Pancreas (tissue), 10 donors: ENCODE data around the gene DLD. TPM values are rescaled to one million over a fixed set of nuclear protein-coding genes. Genes with fewer than 3 reads are reported as not detected.

ENCODE experiments used
- ATAC-seq, 4 donors: fragments of 200-7000 bp; cut with Tn5 transposase; one replicate each; pipeline versions ENCODE4 v1.8.0 to v1.9.1; 2020; ENCODE audit warnings: mild to moderate bottlenecking in 4 of 4, moderate library complexity in 4 of 4
- DNase-seq, 6 donors: peaks; one replicate each; pipeline ENCODE4 v3.0.0-alpha.2; 2020
- FAIRE-seq: peaks from 2 replicates; lab custom pipeline; 2012; peaks lifted over from hg19 to GRCh38; lab: Jason Lieb, UNC
- H3K27ac ChIP-seq, 4 donors: fragments of 200-600 bp; sonication (generic); 1 replicate in 3 of 4; 2 replicates in 1 of 4; pipeline versions ENCODE4 v1.5.0 to v1.8.0; 2020
- H3K27me3 ChIP-seq, 4 donors: fragments of 200-600 bp; one replicate each; pipeline ENCODE4 v1.8.0; 2021
- H3K36me3 ChIP-seq, 3 donors: fragments of 200-600 bp; sonication (generic) in 1 of 3; one replicate each; pipeline versions ENCODE4 v1.5.0 to v1.8.0; 2020 to 2021
- H3K4me1 ChIP-seq, 3 donors: fragments of 200-600 bp; one replicate each; pipeline ENCODE4 v1.8.0; 2021
- H3K4me3 ChIP-seq, 4 donors: fragments of 200-600 bp; sonication (generic) in 2 of 4; one replicate each; pipeline versions ENCODE4 v1.5.0 to v1.8.0; 2020 to 2021
- H3K9me3 ChIP-seq, 4 donors: fragments of 200-600 bp; one replicate each; pipeline ENCODE4 v1.8.0; 2021
- WGBS, 2 donors: extraction: QIAGEN DNeasy Blood & Tissue Kit; methylation state at CpG; one replicate each; pipeline ENCODE4 v1.1.7; 2013; 5-methylcytosine and 5-hydroxymethylcytosine counted together
- intact Hi-C, 3 donors: fragments of 100-400 bp; cut with DNase I; formaldehyde crosslinking; loops; one replicate each; pipeline versions ENCODE4 v1.11.1 to v1.14.2; 2022
- polyA plus RNA-seq, 2 donors: library from polyadenylated mRNA; stranded (reverse); fragments of 200-250 nt; gene quantifications; one replicate each; pipeline ENCODE4 v1.2.3, GENCODE V29; 2013
- total RNA-seq, 6 donors: library from RNA; stranded (reverse); fragmentation: NEBNext Ultra II Directional in 4 of 6; extraction: Animal tissue kit (Norgen Biotek cat#: 25700) in 4 of 6; gene quantifications; one replicate each; pipeline versions ENCODE4 v1.2.1 to v1.2.4, GENCODE V29; 2021 to 2023
- TF ChIP-seq, protein P1 (sequence below), 4 donors: fragments of 200-600 bp; sonication (generic) in 3 of 4; IDR thresholded peaks; one replicate each; pipeline versions ENCODE4 v1.5.0 to v1.8.0; 2021; ENCODE audit warnings: antibody characterized with exemption in 4 of 4
- donor health status: healthy with polysubstance abuse.
- donor health status: DM: no; HTN: no; CAD: no; lungs with moderate emphysema.
- donor health status: DM: no; HTN: no; CAD: no.
- donor health status: control.
- donor health status: control.
- donor health status: Bipolar disorder and iron deficiency.
- donor health status: DM: yes; HTN: yes; CAD: no.
- donor health status: DM: no; HTN: no; CAD: no.
- donor health status: DM: no; HTN: no; CAD: no.
- donor health status: DM: yes; HTN: yes; CAD: no.

Gene DLD
- total and polyA plus RNA-seq, 8 donors, result 8.2 to 43.0 (median 34.1) TPM

DNA sequence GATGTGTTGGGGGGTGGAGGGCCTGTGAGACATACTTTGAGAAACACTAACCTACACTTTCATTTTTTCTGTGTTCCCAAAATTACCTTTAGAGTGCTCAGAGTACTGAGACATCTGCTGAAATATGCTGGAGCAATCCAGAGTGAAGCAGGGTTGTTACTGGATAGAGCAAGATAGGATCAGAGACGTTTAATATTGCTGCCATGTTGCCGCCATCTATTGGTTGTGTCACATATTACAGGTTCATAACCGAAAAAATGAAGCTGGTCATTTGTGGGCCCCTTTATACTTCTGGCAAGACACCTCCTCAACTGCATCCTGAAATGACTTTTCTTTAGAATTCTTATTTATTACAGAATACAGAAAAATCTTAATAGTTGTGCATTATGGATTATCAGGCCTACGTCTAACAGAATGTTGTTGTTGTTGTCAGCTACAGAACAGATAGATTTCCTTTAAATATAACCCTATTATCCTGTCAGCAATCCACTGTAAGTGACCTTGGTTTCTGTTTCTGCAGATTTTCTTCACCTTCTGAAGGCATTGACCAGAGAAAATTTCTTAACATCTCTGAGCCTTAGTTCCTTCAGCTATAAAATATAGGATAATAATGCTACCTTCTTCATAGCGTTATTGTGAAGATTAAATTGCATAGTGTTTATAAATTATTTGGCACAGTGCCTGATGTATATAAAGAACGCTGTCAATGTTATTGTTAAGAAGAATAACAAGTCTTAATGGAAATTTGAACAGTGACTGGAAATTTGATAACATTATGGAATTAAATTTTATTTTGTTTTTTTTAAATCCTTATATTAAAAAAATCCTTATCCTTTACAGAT lies 16.2 kb upstream of the DLD start:
- TF ChIP-seq, protein P1, sequence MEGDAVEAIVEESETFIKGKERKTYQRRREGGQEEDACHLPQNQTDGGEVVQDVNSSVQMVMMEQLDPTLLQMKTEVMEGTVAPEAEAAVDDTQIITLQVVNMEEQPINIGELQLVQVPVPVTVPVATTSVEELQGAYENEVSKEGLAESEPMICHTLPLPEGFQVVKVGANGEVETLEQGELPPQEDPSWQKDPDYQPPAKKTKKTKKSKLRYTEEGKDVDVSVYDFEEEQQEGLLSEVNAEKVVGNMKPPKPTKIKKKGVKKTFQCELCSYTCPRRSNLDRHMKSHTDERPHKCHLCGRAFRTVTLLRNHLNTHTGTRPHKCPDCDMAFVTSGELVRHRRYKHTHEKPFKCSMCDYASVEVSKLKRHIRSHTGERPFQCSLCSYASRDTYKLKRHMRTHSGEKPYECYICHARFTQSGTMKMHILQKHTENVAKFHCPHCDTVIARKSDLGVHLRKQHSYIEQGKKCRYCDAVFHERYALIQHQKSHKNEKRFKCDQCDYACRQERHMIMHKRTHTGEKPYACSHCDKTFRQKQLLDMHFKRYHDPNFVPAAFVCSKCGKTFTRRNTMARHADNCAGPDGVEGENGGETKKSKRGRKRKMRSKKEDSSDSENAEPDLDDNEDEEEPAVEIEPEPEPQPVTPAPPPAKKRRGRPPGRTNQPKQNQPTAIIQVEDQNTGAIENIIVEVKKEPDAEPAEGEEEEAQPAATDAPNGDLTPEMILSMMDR (IDR thresholded peaks at IDR 0.05), result peak; percentile 41 to 68 (median 52)
- FAIRE-seq (peak; percentile 85), ATAC-seq (peak; percentile 76 to 94 (median 90)), DNase-seq (peak in 1 of 6 donors; percentile 53)
- intact Hi-C loops, result loop anchor here in 2 of 3 donors (5.0 to 10.0 kb wide), 3 partner anchors 118 to 410 kb away; partner anchors contain the start of gene CBLL1 (in 1 of the 2)
- H3K27ac ChIP-seq, result no peak overlapping the region
- H3K4me3 ChIP-seq, result no peak overlapping the region
- no peaks in the 10 kb centered on the region for H3K36me3 ChIP-seq
- H3K9me3 ChIP-seq, result no peaks in the 10 kb centered on the region
- no peaks in the 10 kb centered on the region for H3K4me1 ChIP-seq
- 18 to 22% methylated on average over 6 of the region's 6 CpGs for WGBS, 2 donors
- H3K27me3 ChIP-seq, result no peaks in the 10 kb centered on the region

DNA sequence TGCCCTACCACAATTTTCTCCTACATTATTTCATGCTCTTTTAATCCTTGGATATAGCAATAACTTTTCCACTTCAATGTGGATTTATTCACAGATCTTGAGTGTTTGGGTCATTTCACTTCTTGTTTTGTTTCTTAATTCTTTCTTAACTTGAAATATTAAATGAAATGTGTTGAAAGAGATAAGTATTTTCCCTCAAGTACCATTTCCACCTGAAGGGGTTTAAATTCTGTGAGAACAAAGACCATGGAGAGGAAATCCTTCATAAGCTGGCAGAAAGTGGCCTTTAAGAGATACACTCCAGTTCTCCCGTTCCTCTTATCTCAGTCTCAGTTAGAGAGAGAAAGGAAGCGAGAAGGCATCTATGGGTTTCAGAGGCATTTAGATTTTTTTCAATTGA lies 14.1 kb upstream of the DLD start:
- no peaks in the 10 kb centered on the region for H3K4me1 ChIP-seq
- no peaks in the 10 kb centered on the region for H3K9me3 ChIP-seq
- intact Hi-C loops, result loop anchor here in 1 of 3 donors (10.0 kb wide), 1 partner anchor 412 kb away; no protein-coding TSS in a partner anchor
- H3K4me3 ChIP-seq, result no peak overlapping the region
- no peaks in the 10 kb centered on the region for H3K27me3 ChIP-seq
- ATAC-seq (no peak), FAIRE-seq (no peak), DNase-seq (no peak)
- no peak overlapping the region for H3K27ac ChIP-seq
- H3K36me3 ChIP-seq, result no peaks in the 10 kb centered on the region
- 55 to 75% methylated on average over 2 of the region's 2 CpGs for WGBS, 2 donors
- TF ChIP-seq, protein P1 (IDR thresholded peaks at IDR 0.05), result no peak

DNA sequence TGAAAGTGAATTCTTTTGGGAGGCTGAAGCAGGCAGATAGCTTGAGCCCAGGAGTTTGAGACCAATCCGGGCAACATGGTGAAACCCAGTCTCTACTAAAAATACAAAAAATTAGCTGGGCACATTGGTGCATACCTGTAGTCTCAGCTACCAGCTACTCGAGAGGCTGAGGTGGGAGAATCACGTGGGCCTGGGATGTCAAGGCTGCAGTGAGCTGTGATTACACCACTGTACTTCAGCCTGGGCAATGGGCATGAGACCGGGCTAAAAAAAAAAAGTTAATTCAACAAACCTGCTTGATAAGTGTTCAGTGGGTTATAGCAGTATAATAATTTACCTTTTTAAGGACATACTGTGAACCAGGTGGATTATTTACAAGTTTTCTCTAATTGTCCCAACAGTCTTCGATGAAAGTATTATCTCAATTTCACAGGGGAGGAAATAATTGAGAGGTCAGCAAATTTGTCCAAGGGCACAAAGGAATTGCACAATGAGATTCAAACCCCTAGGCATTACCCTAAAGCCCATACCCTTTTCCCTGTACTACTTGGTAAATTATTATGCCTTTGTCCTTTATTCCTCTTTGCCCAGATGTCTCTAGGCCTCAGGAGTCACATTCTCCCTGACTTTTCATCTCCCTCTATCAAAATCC lies 13.1 kb upstream of the DLD start:
- no peak overlapping the region for H3K27ac ChIP-seq
- WGBS, 2 donors, result 22 to 34% methylated on average over 5 of the region's 5 CpGs
- H3K36me3 ChIP-seq, result no peaks in the 10 kb centered on the region
- intact Hi-C loops, result loop anchor here in 1 of 3 donors (10.0 kb wide), 1 partner anchor 413 kb away; no protein-coding TSS in a partner anchor
- ATAC-seq (no peak), FAIRE-seq (no peak), DNase-seq (no peak)
- TF ChIP-seq, protein P1 (IDR thresholded peaks at IDR 0.05), result no peak
- no peaks in the 10 kb centered on the region for H3K27me3 ChIP-seq
- H3K4me3 ChIP-seq, result no peak overlapping the region
- no peaks in the 10 kb centered on the region for H3K4me1 ChIP-seq
- no peaks in the 10 kb centered on the region for H3K9me3 ChIP-seq

DNA sequence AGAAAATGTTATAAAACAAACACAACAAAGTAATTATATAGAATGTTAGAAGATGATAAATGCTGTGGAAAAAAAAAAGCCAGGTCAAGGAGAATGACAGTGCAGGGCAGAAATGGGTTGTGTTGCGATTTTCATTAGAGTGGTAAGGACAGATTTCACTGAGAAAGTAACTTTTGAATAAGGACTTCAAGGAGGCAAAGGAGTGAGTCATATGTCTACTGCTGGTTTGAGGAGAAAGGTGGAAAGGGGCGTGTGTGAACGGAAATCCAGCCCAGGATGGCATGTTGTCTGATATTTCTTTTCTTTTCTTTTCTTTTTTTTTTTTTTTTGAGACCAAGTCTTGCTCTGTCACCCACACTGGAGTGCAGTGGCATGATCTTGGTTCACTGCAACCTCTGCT lies 12.3 kb upstream of the DLD start:
- DNase-seq (no peak), FAIRE-seq (no peak), ATAC-seq (no peak)
- Histone ChIP-seq H3K27ac (no peak overlapping the region), H3K36me3 (no peaks in the 10 kb centered on the region), H3K9me3 (no peaks in the 10 kb centered on the region), H3K4me1 (no peaks in the 10 kb centered on the region), H3K27me3 (no peaks in the 10 kb centered on the region), H3K4me3 (no peak overlapping the region)
- TF ChIP-seq, protein P1 (IDR thresholded peaks at IDR 0.05), result no peak
- 58 to 72% methylated on average over 3 of the region's 3 CpGs for WGBS, 2 donors
- intact Hi-C loops, result loop anchor here in 1 of 3 donors (10.0 kb wide), 1 partner anchor 414 kb away; no protein-coding TSS in a partner anchor
